ENCODE results near the gene ZNF500. TPM values are rescaled to one million over a fixed set of nuclear protein-coding genes. Genes with fewer than 3 reads are reported as not detected.

Gene ZNF500
- total and polyA plus RNA-seq, 2 donors (not counting 1 experiment from before 2014, with no cell fraction given) = 12.0 to 26.5 TPM

GRCh38 chr16:4765511-4766474 is 1.2 kb downstream of the ZNF500 start:
- peaks cover 15 to 33% of the 10 kb centered on the region in 2 donors for H3K4me1 ChIP-seq (ENCODE audit: control insufficient read depth in 2 of 2, insufficient read depth in 2 of 2, low read length in 2 of 2)
- whole genome bisulfite sequencing (ENCODE audit: insufficient coverage) = 92% methylated on average over 20 of the region's 26 CpGs
- Mint-ChIP-seq H3K9me3 (ENCODE audit: insufficient read depth) (no peaks in the 10 kb centered on the region), H3K4me3 (peak overlapping the region; percentile 81), H3K27ac (peak overlapping the region; percentile 81), H3K4me1 (peaks cover 31% of the 10 kb centered on the region), H3K27me3 (no peaks in the 10 kb centered on the region)
- peak overlapping the region; percentile 91 for H3K4me2 ChIP-seq (replicated peaks; ENCODE audit: low read depth, low read length, poor library complexity, severe bottlenecking)
- H2AFZ ChIP-seq (ENCODE audit: insufficient read depth, low read depth, low read length, poor library complexity, severe bottlenecking) = peak overlapping the region; percentile 99
- H3K36me3 ChIP-seq (replicated peaks in 1 of 2; ENCODE audit: control extremely low read depth in 1 of 2, control insufficient read depth in 1 of 2, extremely low read depth in 1 of 2, insufficient read depth in 2 of 2, low read length in 1 of 2) = peaks cover 0 to 24% of the 10 kb centered on the region in 2 experiments
- no peak for TF ChIP-seq CTCF (IDR thresholded peaks at IDR 0.05)
- no peak for TF ChIP-seq EZH2 (IDR thresholded peaks at IDR 0.05; ENCODE audit: borderline replicate concordance, insufficient read depth, low read depth, low read length, poor library complexity, severe bottlenecking)
- ATAC-seq (ENCODE audit: low read depth) (no peak), DNase-seq (no peak)
- H3K9ac ChIP-seq (ENCODE audit: low read length) = peak overlapping the region; percentile 96
- no peak overlapping the region for H3K27ac ChIP-seq (ENCODE audit: low read length in 2 of 2)
- no peaks in the 10 kb centered on the region for H3K27me3 ChIP-seq (replicated peaks in 1 of 4; ENCODE audit: control extremely low read depth in 1 of 4, control insufficient read depth in 3 of 4, insufficient read depth in 4 of 4, low read length in 3 of 4)
- CTCF ChIA-PET = interaction anchor here (1.6 kb wide), 1 partner anchor 31 kb away, joined by 4 read pairs; the partner anchor contains the start of genes ANKS3 and DNAAF8
- POLR2A ChIA-PET = interaction anchor here (1.3 kb wide), 1 partner anchor 31 kb away, joined by 4 read pairs; the partner anchor contains the start of genes ANKS3 and DNAAF8
- H4K20me1 ChIP-seq (ENCODE audit: control insufficient read depth, insufficient read depth, low read length, poor library complexity, severe bottlenecking) = no peaks in the 10 kb centered on the region
- peak overlapping the region in 3 of 5 experiments; percentile 75 to 94 (median 94) for H3K4me3 ChIP-seq (ENCODE audit: control extremely low read depth in 1 of 5, extremely low read depth in 1 of 5, insufficient read depth in 1 of 5, low read depth in 2 of 5, low read length in 4 of 5)
- H3K79me2 ChIP-seq (ENCODE audit: control insufficient read depth, insufficient read depth, low read length) = peaks cover 27% of the 10 kb centered on the region
- intact Hi-C loops (cut with micrococcal nuclease) = no loop called here
- H3K9me3 ChIP-seq (ENCODE audit: control extremely low read depth in 1 of 3, control insufficient read depth in 2 of 3, insufficient read depth in 1 of 3, low read length in 2 of 3) = no peaks in the 10 kb centered on the region

GRCh38 chr16:4763791-4764190 is 3.2 kb downstream of the ZNF500 start:
- no peak overlapping the region for H3K4me2 ChIP-seq (replicated peaks; ENCODE audit: low read depth, low read length, poor library complexity, severe bottlenecking)
- no peak overlapping the region for H3K9ac ChIP-seq (ENCODE audit: low read length)
- ChIA-PET POLR2A (no interaction called here), CTCF (interaction anchor here (0.7 kb wide), 1 partner anchor 22 kb away, joined by 3 read pairs; no protein-coding TSS in a partner anchor)
- 98% methylated on average over 5 of the region's 7 CpGs for WGBS (ENCODE audit: insufficient coverage)
- Mint-ChIP-seq H3K4me3 (peak overlapping the region; percentile 7), H3K27me3 (no peaks in the 10 kb centered on the region), H3K27ac (no peak overlapping the region), H3K4me1 (peaks cover 25% of the 10 kb centered on the region), H3K9me3 (ENCODE audit: insufficient read depth) (no peaks in the 10 kb centered on the region)
- TF ChIP-seq EZH2 (IDR thresholded peaks at IDR 0.05; ENCODE audit: borderline replicate concordance, insufficient read depth, low read depth, low read length, poor library complexity, severe bottlenecking) (no peak), CTCF (IDR thresholded peaks at IDR 0.05) (no peak)
- ATAC-seq (ENCODE audit: low read depth) (no peak), DNase-seq (no peak)
- H2AFZ ChIP-seq (ENCODE audit: insufficient read depth, low read depth, low read length, poor library complexity, severe bottlenecking) = no peak overlapping the region
- peaks cover 0 to 39% of the 10 kb centered on the region in 2 experiments for H3K36me3 ChIP-seq (replicated peaks in 1 of 2; ENCODE audit: control extremely low read depth in 1 of 2, control insufficient read depth in 1 of 2, extremely low read depth in 1 of 2, insufficient read depth in 2 of 2, low read length in 1 of 2)
- peaks cover 15 to 28% of the 10 kb centered on the region in 2 donors for H3K4me1 ChIP-seq (ENCODE audit: control insufficient read depth in 2 of 2, insufficient read depth in 2 of 2, low read length in 2 of 2)
- peaks cover 27% of the 10 kb centered on the region for H3K79me2 ChIP-seq (ENCODE audit: control insufficient read depth, insufficient read depth, low read length)
- H3K27me3 ChIP-seq (replicated peaks in 1 of 4; ENCODE audit: control extremely low read depth in 1 of 4, control insufficient read depth in 3 of 4, insufficient read depth in 4 of 4, low read length in 3 of 4) = no peaks in the 10 kb centered on the region
- H3K4me3 ChIP-seq (ENCODE audit: control extremely low read depth in 1 of 5, extremely low read depth in 1 of 5, insufficient read depth in 1 of 5, low read depth in 2 of 5, low read length in 4 of 5) = no peak overlapping the region
- H3K27ac ChIP-seq (ENCODE audit: low read length in 2 of 2) = no peak overlapping the region
- intact Hi-C loops (cut with micrococcal nuclease) = no loop called here
- H4K20me1 ChIP-seq (ENCODE audit: control insufficient read depth, insufficient read depth, low read length, poor library complexity, severe bottlenecking) = no peaks in the 10 kb centered on the region
- H3K9me3 ChIP-seq (ENCODE audit: control extremely low read depth in 1 of 3, control insufficient read depth in 2 of 3, insufficient read depth in 1 of 3, low read length in 2 of 3) = no peaks in the 10 kb centered on the region

Measured in B cell (primary cell).